Measurements from ENCODE around the gene MOB3C.
A peak's percentile ranks its signal among the peaks of the same experiment; 100 is the strongest.

Gene MOB3C

DNA sequence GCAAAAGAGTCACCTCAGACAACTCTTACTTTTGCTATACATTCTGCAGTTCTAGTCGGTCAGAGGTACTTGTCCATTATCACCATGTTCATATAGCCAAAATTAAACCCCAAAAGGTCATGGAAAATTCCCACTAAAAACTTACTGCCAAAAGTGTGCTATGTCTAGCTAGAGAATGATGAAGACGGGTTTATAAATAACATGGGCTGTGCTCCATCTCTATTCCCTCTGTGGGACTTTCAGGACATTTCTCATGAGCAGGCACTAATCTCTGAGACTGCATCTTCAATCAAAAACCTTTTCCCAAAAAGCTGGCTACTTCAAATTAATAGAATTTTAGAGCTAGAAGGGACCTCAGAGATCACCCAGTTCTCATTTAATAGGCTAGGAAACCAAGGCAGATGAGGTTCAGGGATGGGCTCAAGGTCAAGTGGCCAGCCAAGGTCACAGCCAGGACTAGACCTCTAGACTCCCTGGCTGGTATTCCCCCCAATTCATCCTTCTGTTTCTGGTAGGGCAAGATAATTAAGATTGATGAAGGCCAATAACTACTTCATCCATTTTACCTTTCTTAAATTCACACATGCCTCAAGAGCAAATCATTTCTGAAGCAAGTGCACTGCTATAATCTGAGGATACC is 21.0 kb upstream of the MOB3C start:
- no peak for DNase-seq

DNA sequence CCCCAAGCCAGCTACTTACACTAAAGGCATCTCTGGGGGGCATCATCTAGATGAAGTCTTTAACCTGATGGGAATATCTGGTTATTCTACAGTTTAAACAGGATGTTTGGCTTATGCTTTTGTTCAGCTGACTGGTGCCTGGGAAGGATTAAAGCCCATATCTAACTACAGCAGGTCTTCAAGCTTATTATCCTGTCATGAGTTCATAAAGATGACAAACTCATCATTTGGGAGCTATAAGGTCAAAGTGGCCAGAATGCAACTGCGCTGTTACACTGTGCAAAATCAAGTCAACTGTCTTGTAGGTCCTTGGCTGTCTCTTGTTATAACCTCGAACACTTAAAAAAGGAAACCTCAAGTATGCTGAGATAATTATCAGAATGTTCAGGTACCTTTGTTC is 18.6 kb upstream of the MOB3C start:
- DNase-seq = no peak

DNA sequence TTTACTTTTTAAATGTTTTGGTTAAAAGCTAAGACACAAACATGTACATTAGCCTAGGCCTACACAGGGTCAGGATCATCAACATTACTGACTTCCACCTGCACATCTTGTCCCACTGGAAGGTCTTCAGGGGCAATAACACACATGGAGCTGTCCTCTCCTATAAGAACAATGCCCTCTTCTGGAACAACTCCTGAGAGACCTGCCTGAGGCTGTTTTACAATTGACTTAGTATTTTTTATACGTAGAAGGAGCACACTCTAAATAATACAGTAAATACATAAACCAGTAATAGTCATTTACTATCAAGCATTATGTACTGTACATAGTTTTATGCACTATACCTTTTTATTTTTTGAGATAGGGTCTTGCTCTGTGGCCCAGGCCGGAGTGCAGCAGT is 14.1 kb upstream of the MOB3C start:
- DNase-seq = no peak

DNA sequence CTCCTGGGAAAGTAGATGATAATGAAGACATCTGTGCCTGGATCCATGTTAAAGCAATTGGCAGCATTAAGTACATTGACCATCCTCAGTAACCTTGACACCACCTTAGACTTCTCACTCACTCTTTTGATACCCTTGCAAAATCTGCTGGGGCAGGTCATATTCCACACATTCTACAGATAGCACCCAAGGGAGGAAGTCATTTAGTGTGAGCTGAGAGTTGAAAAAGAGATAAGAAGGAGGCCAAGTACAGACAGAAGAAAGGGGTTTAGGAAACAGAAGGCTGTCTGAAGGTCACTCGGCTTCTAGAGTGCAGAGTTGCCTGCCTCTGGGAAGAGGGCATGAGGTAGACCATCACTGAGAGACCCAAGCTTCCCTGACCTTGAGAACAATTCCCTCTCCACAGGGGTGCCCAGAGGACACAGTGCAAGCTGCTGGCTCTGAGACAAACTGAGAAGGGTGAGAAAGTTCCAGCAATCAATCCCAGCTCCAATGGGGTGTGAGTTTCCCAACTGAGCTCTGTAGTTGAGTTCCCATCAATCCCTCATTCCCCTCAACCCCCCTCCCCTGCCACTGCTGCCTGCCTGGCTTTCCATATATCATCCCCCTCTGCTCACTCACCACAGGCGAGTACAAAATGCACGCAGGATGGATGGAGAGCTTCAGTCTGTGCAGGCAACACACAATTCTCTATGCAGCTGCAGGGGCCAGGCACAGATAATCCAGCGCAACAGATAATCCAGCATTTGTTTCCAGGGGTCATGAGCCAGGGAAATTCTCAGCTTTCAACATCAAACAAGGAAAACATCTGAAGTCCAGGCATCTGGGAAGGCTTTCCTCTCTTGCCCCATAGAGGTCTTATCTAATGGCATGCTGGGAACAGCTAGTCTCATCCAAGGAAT is 7.4 kb upstream of the MOB3C start:
- DNase-seq = no peak

DNA sequence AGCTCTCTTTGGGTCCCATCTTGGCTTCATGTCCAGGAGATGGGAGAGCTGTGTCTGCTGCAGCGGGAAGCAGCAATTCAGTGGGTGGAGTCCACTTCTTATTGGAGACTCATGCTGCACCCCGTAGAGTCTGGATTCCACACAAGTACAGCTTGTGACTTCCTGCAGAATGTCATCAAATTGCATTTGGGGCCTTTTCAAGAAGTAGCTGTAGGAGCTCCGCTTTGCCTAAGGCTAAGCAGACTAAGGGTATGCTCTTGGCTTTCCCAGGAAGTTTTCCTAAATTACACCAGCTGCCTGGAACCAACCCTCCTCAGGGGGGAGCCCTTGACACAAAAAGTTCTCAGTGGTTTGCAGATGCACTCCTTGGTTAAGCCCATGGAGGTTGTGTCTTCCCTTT is 5.7 kb upstream of the MOB3C start:
- no peak for DNase-seq

DNA sequence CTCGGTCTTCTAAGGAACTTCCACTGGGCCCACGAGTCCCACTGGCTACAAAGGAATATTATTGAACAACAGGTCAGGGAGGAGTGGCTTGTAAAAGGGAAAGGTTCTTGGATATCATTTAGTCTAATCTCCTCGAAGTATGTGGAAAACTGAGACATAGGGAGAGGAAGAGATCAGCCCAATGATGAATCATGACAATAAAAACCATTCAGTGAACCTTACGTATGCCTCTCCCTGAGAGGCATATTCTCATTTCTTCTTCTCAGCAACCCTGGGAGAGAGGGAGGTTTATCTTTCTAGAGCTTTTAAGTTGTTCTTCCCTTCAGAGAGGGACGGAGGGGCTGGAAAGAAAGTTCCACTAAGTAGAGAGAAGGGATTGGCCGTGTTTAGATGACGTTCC is 5.3 kb upstream of the MOB3C start:
- DNase-seq = no peak

DNA sequence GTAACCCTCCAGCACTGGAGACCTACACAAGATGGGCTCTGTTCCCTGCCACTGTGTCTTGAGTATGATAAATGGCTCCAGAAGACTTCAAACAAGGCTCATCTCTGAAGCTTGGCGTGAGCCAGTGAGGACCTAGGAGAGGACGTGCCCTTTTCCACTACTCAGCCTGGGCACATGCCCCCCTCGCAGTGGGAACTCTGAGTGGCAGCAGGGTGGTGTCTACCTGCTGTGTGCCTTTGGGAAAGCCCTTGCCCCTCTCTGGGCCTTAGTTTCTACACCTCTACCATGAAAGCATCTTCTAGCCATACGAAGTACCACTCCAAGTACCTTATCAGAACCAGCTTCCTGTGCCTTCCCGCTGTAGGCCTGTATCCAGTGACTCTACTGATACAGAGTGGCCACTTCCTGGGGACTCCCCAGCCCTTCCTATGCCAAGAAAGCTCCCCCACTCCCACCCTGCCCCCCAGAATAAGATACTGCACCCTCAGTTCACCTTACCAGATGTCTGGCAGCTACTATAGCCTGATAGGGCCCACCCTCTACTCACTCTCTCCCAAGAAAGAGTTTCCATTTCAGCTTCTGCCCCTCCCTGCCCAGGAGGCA is 3.1 kb upstream of the MOB3C start:
- no peak for DNase-seq

DNA sequence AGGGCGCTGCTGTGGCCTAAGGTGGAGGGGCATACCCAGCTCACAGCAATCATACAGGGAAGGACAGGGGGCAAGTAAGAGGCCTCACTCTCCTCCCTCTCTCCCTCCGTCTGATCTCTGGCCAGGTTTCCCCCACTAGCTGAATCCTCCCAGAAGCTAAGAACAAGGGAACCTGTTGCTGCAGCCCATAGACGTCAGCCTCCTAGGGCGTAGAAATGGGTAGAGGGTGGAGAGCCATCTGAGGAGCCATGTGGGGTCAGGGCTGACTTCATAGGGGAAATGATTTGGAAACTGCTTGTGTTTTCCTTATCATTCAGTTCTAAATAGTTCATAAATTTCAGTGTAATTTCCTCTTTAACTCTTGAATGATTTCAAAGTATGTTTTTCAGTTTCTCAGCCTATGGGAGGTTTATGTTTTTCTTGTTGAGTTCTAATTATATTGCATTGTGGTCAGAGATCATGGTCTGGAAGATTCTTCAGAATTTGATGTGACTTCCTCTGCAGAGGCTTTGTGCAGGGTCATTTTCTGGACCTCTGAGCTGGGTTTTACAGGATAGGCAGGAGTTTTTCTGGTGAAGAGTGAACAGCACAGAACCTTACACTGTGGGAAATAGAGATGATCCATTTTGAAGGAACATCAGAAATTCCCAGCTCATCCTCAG is 2.3 kb upstream of the MOB3C start:
- DNase-seq = no peak

DNA sequence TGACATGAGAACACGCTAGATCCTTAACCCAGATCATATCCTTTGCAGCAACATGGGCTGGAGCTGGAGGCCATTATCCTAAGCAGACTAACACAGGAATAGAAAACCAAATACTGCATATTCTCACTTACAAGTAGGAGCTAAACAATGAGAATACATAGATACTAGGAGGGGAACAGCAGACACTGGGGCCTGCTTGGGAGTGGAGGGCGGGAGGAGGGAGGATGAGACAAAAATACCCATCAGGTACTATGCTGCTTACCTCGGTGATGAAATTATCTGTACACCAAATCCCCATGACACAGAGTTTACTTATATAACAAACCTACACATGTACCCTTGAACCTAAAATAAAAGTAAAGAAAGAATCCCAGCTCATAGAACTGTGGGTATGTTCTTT is 1.2 kb upstream of the MOB3C start:
- no peak for DNase-seq

DNA sequence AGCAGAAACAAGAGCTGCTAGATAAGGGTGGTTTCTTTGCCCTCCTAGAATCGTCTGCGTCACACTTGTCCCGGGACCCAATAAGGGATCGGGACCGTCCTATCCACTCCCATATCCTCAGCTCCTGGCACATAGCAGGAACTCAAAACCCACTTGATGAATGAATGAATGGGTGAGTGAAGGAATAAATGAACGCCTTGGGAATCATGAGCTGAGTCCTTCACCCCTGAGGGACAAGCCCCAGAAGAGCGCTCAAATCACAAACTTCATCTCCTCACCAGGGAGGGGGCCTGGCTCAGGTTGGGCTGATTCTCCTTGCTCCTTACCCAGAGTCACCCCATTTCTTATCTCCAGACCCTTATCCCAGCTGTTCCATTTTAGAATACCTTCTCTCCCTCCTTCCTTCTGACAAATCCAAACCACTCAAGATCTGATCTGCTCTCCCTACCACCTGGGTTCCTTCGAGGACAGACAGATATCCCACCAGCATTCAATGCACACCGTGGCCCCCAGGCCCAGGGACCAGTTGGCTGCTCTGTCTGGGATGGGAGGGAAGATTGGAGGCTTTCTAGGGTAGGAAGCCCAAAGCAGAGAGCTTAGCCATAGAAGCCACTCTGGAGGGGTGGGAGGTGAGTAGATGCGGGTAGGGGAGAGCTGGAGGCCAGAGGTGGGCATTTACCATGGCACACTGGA is 643 bp upstream of the MOB3C start:
- DNase-seq = no peak

DNA sequence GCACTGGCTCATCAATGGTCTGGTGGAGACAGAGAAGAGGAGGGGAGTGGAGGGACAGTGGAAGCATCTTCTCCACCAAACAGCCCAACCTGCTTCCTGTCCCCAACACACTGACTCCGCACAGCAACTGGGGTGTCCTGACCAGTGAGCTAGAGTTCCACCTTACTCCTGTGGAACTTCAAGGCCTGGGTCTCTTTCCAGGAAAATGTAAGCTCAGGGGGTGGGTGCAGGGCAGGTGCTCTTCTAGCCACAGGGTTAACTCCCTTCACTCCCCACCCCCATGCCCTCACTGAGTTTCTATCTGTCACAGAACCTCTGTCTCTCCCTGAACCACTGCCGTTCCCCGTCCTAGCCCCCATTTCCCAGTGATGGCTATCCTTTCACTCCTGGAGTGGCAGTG is 876 bp downstream of the MOB3C start:
- DNase-seq = no peak

DNA sequence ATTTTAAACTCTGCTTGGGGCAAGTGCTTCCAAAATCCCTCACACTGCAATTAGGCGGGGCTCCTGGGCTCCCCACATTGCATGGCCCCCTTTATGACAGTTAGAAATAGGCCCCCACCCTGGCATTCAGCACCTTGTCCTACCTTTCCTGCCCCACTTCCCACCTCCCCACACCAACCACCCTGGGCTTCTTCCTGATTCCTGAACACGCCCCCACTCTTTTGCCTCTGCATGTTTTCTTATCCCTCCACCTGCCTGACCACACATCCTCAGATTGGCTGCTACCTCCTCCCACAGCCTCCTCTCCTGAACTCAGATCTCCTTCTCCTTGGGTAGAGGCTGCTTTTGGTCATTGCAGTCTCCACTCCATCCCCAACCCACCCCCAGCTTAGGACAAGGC is 1.5 kb downstream of the MOB3C start:
- DNase-seq = no peak

DNA sequence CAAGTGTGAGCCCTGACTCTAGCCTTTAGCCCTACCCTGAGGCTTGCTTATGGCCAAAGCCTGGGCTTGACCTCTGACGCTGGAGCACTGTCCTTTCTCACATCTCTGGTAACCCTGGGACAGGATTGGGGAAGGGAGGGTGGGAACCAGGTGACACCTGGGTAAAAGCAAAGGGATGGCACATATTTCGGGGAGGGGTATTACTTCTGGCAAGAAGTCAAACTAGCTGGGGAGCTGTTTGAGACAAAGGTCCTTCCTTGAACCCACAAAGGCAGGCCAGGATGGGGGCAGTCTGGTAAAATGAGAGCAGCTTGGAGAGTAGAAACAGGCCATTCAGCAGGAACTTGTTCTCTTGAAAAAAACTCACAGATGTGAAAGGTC is 2.0 kb downstream of the MOB3C start:
- no peak for DNase-seq

DNA sequence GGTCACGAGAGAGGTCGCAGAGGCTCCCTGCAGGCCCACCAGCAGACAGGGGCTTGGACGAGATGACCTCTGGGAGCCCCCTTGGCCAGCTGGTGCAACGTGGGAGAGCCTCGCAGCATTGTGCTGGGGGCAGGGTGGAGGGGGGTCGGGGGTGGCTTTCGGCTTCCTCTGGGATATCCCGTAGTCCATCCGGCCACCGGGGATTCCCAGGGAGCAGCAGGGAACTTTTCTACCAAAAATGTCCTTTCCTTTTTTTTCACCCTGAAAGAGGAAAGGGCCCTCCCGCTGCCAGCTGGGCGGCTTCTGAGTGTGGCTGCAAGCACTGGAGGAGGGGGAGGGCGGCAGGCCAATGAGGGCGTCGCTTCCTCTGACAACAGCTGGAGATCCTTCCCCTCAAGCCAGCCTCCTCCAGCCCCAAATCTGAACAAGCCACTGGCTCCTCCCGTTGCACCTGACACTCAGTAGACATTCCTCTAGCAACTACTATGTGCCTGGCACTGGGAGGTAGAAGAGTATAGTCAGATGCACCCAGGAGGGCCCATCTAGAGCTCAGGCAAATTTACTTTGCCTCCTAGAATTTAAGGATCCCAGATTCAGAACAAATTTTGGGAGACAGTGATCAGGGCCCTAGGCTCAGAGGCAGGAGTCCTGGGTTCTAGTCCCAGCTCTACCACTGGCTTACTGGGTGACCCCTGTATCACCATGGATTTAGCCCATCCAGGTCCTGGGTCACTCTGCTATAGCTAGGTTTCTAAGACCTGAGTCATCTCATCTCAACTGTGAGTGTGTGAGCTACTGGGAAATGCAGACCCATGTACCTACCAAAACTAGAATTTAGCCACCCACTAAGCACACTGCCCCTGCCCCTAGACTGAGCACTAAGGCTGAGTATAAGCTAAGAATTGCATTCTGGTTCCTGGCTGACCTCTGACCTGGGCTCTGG is 2.7 kb downstream of the MOB3C start:
- DNase-seq = no peak

DNA sequence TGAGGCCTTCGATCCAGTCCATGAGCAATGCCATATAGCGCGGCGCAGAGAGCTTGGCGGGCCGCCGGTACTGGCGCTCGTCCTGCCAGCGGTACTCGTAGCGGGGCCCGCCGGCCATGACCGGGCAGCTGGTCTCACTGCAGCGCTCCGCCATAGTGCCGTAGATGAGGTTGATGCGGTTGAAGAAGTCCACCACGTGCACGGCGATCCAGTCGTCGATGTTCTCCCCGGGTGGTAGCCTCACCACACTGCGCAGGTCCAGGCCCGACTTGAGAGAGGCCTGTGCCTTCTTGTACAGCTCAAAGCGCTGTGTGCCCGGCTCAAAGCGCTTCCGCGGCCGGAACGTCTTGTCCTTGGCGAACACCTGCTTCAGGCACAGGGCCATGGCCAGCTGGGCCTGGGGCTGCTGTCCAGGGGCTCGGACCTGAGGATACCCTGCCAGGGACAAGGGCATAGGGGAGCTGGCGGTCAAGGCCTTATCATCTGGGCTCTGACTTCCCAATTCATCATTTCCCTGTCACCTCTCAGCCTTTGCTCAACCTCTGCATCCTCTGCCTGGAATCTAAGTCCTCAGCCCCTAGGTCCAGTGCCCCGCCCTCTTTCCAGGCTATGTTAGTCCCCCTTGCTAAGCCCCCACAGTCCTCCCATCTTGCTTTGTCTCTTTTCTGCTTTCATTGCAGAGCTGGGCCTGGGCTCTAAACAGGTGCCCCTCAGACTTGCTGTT is 3.5 kb downstream of the MOB3C start:
- DNase-seq = no peak

DNA sequence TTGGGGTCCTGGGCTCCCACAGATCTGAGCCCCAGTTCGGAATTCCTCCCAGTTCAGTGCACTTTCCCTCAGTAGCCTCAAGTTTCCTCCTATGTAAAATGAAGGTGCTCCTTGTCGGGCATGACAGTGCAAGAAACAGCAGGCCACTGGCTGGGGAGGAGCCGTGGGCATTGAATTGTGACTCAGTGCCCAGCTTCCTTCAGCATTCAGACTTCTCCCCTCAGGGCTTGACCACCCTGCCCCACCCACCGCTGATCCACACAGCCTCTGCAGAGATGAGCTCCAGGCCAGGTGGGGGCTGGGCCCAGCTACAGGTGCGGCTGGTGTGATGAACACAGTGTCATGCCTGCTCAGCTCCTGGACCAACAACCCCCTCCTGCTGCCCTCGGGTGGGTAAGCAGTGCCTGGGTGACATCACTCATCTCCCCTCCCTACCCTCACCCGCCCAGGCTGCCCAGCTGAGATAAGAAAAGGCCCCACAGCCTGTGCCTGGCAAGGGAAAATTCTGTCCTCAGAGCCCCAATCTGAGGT is 4.9 kb downstream of the MOB3C start:
- peak in 1 of 2 experiments; percentile 21 for DNase-seq

DNA sequence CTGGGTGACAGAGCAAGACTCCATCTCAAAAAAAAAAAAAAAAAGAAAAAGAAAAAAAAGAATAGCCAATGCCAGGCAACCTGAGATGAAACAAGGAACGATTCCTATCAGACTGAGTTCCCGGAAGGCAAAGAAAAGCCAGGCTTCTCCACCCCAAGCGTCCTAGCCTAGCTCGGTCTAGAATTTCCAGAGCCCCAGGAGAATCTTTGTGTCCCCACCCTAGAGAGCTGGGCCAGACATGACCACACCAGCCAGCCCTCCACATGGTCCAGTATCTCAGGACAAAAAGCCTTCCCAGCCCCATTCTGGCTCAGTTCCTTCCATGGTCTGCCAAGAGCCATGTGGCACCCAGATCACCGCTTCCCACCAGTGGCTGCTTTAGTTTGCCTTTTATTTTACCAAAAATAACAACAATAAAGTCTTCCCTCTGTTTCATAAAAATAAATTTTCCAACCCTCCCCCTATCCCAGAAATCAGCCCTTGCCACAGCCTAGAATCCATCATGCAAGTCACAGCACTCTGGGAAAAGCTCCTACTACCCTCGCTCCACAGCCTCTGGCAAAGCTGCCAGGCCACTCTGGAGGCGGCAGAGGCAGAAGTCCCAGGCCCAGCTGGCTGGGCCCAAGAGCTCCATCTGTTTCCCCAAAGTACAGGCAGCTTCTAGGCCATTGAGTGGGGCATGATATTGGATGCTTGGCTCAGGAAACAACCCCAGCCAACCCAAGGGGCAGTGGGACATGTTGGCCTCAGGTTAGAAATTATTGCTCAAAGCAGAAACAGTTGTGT is 9.1 kb downstream of the MOB3C start:
- DNase-seq = no peak

DNA sequence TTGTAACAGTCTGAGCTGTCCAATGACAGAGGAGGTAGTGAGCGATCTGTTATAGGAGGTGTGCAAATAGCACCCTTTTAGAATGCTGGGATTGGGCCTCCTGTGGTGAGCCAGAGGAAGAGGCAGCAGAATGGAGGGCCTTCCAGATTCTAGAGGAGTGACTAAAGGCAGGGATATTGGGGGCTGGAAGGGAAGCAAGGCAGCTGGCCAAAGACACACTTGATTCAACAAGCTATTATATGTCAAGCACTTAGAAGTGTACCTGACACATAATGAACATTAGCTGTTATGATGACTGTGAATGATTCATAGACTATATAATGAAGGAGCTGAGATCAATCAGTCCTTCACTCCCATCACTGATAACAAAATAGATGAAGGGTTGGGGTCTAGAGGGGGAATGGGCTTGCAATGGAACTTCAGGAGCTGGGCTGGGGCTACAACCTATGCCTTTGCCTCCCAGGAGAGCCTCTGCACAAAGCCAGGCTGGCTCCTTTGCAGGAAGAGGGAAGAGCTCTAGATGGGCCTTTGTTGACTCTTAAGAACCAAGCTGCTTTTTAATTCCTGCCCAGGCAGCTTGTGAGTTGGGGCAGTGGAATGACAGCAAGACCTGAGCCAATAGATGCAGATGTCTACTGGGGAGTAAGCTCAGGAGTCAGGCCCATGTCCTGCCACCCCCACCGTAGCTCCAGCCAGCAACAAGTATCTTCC is 10.2 kb downstream of the MOB3C start:
- DNase-seq = no peak

DNA sequence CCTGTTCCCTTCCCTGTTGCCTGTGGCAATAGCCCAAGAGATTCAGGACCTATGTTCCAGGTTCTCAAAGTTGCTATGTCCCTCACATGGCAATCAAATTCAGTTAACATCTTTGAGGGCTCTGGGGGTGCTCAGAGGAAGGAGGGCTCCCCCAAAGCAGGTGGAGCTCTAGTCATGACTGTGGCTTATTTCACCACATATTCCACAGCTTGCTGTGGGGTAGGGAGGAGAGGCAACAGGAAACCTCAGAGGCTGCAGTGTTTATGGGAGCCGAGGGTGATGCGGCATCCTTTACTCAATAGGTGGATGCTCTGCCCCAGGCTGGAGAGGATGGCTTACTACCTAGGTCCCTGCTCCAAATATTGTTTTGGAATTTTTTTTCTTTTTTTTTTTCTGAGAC is 11.4 kb downstream of the MOB3C start:
- no peak for DNase-seq

Measured in SW 1271 (cell line).